Thyroid gland (tissue), 4 donors: ENCODE measurements around the gene CIITA.

ENCODE experiments used
- POLR2A ChIP-seq, 2 donors: fragments of 450-650 bp; IDR thresholded peaks; one replicate each; pipeline ENCODE4 v1.6.1; 2017; ENCODE audit warnings: antibody characterized with exemption in 2 of 2, mild to moderate bottlenecking in 2 of 2, moderate library complexity in 1 of 2
- TF ChIP-seq, protein P1 (sequence below), 6 experiments: fragments of 200-600 bp in 3 of 6; fragments of 450-650 bp in 3 of 6; sonication (generic) in 3 of 6; IDR thresholded peaks; one replicate each; pipeline ENCODE4 v1.5.1; 2016 to 2019; ENCODE audit warnings: antibody characterized with exemption in 6 of 6, mild to moderate bottlenecking in 2 of 6, inconsistent platforms in 1 of 6, moderate library complexity in 1 of 6

DNA sequence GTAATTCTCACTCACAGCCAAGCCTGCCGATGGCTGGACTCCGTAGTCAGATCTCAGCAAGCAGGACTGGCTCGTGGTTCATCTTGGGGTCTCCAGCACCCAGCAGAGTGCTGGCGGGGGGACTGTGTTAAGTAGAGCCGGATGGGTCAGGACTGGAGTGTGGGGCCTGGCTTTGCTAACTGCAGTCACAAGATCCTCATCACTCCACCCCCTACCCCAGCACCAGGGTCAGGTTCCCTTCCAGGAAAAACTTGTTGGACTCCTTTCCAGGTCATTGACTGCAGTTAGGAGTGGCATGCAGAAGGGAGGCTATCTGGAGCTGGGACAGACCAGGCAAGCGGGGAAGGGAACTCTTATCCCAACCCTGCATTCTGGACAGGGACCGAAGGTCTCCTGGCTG lies 6.0 kb downstream of the CIITA start:
- TF ChIP-seq, protein P1, sequence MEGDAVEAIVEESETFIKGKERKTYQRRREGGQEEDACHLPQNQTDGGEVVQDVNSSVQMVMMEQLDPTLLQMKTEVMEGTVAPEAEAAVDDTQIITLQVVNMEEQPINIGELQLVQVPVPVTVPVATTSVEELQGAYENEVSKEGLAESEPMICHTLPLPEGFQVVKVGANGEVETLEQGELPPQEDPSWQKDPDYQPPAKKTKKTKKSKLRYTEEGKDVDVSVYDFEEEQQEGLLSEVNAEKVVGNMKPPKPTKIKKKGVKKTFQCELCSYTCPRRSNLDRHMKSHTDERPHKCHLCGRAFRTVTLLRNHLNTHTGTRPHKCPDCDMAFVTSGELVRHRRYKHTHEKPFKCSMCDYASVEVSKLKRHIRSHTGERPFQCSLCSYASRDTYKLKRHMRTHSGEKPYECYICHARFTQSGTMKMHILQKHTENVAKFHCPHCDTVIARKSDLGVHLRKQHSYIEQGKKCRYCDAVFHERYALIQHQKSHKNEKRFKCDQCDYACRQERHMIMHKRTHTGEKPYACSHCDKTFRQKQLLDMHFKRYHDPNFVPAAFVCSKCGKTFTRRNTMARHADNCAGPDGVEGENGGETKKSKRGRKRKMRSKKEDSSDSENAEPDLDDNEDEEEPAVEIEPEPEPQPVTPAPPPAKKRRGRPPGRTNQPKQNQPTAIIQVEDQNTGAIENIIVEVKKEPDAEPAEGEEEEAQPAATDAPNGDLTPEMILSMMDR (IDR thresholded peaks at IDR 0.05) = no peak
- no peak for TF ChIP-seq POLR2A (IDR thresholded peaks at IDR 0.05)
